ENCODE measurements around the gene HIVEP3.

DNA sequence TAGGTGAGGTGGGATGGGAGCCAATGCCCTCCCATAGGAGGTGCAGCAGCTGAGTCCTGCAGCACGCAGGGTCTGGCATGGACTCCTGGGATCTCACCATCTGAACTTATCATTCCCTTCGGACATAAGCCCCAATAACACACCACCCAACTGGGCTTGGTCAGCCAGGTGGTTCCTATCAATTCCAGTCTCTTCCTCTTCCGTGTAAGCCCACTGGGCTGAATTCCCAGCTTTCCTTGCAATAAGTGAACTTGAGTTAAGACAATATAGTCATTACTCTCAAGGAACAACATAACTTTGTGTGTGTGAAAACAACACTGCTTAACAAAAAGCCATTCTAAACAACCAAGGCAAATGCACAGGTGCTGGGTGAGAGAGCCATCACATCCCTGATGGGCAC is 347.7 kb downstream of the HIVEP3 start:
- TF ChIP-seq CTCF (IDR thresholded peaks at IDR 0.05; ENCODE audit: low read length) (no peak), EZH2 (optimal IDR thresholded peaks at IDR 0.05; ENCODE audit: low read depth, low read length) (no peak), EZH2phosphoT487 (IDR thresholded peaks at IDR 0.05; ENCODE audit: low read length) (no peak)
